Gastroesophageal sphincter (tissue), 3 donors: ENCODE data around the gene MAP1LC3B.

Experiments
- CTCF ChIP-seq, 4 experiments: fragments of 200-600 bp in 2 of 4; fragments of 450-650 bp in 2 of 4; sonication (generic) in 1 of 4; IDR thresholded peaks; one replicate each; pipeline ENCODE4 v1.5.1; 2017 to 2019; ENCODE audit warnings: antibody characterized with exemption in 4 of 4, mild to moderate bottlenecking in 2 of 4, moderate library complexity in 2 of 4
- POLR2A ChIP-seq, 2 donors: fragments of 450-650 bp; IDR thresholded peaks; one replicate each; pipeline ENCODE4 v1.6.1; 2017; ENCODE audit warnings: antibody characterized with exemption in 2 of 2, mild to moderate bottlenecking in 2 of 2, moderate library complexity in 1 of 2
- POLR2AphosphoS5 ChIP-seq: sonication (generic); formaldehyde crosslinking; IDR thresholded peaks from one replicate; pipeline ENCODE4 v1.6.1; 2017; ENCODE audit warnings: antibody characterized with exemption

GRCh38 chr16:87431926-87432325 lies 39.8 kb downstream of the MAP1LC3B start:
- TF ChIP-seq POLR2A (IDR thresholded peaks at IDR 0.05) = no peak
- TF ChIP-seq POLR2AphosphoS5 = no peak
- TF ChIP-seq CTCF (IDR thresholded peaks at IDR 0.05) = no peak
